Activated CD4-positive, alpha-beta T cell treated with anti-CD3 and anti-CD28 coated beads, Interleukin-2, amount 50 U/mL, for 16 hours (primary cell): ENCODE measurements around the gene CD226.
"Not testable (repeated sequence)": the region's sequence is repeated elsewhere in the genome, so short reads cannot be mapped to it uniquely, and the experiment has no call there.

Source experiments
- DNase-seq: peaks from one replicate; pipeline ENCODE4 v3.0.0-alpha.2; 2020

CD226 gene

DNA sequence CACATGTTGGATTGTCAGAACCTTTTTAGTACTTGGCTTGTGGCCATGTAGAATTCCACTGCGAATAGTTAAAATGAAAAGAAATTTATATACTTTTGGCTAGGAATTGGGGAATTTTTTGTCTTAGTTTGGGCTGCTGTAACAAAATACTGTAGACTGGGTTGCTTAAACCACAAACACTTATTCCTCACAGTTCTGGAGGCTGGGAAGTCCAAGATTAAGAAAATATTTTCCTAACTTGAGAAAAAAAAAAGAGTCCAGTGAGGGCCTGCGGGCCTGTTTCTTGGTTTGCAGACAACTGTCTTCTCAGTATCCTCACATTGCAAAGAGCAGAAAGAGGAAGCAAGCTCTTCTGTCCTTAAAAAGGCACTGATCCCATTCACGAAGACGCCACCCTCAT, 81.9 kb downstream of the CD226 start:
- DNase-seq = no peak

DNA sequence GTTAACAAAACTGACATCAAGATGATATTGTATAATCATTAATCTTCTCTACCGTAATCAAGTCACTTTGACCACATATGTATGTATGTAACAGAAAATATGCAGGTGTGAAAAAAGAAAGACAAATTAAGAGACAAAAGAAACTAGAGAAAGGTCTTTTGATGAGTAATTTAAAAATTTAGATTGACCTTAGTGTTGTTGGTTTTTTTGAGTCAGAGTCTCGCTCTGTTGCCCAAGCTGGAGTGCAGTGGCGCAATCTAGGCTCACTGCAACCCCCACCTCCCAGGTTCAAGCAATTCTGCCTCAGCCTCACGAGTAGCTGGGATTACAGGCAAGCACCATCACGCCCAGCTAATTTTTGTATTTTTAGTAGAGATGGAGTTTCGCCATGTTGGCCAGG, 82.9 kb downstream of the CD226 start:
- not testable (repeated sequence) for DNase-seq

DNA sequence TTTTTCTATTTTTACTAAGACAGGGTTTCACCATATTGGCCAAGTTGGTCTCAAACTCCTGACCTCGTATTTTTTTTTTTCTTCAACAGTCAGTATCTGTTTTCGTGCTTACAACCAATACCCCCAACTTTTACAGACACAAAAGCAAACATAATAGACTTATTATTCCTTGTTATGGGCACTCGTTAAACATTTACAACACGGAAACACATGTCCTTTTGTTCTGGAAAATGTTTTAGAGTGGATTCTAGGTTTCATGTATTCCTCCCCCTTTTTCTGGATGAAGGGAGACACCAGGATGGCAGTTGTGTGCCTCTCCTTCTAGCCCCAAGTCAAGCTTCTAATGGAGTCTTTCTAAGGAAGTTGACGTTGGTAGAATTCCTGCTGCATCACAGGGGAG, 88.8 kb downstream of the CD226 start:
- no peak for DNase-seq

DNA sequence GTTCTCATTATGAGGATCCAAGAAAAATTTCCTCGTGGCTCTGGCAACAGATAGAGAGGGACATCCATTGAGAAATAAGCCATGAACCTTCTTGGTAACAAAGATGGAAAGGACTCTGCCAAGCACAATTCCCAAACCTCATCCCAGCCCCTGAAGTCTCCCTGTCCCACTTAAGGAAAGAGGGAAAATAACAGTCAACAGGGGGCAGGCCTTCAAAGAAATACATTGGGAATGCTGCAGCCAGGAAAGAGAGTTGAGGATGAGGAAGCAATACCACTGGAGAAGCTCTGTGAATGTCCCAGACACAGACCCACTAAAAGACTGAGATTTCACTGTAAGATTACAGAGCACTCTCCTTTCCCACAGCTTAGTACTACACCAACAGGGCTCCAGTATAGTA, 93.2 kb downstream of the CD226 start:
- DNase-seq = no peak

DNA sequence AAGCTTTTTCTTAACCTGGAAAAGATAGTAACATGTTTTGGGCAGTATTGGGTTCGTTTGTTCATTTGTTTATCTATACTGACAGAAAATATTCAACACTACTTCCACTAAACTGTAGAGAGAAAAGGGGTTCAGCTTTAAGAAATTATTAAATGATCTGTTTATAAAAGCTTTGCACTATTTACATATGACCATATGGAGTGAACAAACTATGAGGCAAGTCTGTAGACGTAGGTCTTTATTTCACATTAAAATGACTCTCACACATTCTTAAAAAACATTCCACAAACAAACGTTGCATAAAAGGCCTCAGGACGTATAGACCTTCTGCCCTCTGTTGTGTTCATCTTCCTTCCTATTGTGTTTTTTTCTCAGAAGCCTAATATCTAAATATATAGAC, 94.6 kb downstream of the CD226 start:
- DNase-seq = no peak

DNA sequence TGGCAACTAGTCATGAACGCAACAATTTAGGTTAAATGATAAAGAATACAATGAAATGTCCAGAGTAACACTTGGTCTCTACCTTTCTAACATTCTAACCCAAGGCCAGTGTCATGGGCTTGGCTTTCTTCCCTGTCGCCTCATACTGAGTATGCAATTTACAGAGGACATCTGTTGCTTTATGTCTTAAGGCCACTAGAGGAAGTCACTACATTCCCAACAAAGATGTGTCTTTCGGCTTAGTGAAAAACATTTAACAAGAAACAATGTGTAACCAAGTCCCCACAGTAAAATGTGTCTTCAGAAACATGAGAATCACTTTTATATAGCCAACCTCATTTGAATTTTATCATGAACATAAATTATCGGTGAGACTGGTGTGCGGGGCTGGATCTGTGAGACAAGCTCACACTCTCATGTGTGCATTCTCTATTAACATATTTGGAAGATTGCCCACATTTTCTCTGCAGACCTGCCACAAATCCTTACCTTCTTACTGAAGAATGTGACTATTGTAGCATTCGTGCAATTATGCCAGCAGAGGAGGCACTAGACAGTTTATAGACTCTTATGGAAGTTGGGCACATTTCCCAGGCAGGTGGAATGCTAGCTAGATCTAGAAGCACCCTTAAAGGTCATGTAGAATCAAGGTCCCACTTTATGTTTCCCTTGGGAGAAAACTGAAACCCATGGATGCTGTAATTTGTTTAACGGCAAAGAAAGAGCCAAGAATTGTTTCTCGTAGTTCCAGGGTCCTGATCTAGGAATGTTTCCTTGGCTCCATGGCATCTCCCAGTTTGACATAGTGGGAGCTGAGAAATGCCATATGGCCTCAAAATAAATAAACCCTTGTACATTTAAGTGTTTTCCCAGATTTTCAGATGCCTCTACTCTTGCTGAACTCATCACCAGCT, 101.8 kb downstream of the CD226 start:
- DNase-seq = no peak

DNA sequence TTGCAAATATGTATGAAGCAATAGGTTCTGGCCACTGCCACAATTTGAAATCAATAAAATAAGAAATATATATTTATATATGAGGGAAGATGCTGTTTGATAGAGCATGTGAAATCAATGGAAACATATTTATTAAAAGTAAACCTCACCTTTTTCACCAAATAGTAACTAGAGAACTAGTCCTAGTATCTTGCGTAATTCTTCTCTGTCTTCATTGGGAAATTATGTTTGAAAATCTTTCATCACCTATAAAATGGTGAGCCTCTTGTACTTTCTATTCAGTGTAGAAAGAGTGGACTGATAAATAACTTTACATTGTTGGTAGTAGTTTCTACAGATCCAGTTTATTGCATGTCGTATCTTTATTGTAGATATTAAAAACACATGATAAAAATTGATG, 103.0 kb downstream of the CD226 start:
- DNase-seq = no peak

DNA sequence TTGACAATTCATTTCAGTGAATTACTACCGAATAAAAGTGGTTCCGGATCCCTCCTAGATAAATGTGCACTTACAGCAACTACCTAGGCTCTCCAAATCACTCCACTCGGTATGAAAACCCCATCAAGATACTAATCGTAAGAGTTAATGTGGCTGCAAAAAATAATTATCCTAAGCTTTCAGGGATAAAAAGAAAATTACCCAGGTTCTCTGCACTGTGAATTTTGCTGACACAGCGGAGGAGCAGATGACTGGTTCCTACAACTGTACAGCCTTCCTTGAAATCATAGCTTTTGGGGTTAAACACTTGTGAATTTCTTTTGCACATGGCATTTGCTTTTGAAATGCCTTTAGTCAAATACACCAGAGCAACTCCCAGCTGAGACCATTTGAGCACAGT, 104.7 kb downstream of the CD226 start:
- DNase-seq = no peak

DNA sequence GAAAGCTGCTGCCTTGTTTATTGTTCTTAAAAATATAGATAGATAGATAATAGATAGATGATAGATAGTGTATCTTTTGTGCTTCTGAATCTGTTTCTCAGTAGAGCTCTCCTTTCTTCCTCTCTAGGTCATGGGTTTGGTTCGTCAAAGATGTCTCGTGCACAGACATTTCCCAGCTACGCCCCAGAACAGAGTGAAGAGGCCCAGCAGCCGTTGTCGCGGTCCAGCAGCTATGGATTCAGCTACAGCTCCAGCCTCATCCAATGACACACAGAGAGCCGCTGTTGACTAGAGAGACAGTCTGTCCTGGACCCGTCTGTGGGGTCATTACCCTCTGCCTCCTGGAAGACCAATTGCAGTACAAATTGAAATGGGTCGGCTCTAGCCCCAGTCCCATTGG, 106.6 kb downstream of the CD226 start:
- DNase-seq = no peak

DNA sequence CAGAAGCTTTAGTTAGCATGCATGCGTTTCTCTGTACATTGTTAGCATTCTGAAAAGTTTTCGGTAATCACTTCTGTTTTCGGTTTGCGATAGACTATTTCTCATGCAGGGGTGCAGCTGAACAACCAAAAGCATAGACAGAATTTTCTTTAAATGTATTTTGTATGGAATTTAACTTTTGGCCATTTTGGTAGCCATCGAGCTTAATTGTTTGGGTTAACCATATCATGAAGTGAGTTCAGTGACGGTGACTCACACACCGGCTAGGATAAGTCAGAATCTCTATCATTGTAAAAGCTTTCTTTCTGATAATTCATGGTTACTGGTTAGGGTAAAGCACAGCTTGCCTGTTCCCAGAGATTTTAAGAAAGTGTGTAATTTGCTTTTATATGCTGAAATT, 107.2 kb downstream of the CD226 start:
- DNase-seq = no peak

DNA sequence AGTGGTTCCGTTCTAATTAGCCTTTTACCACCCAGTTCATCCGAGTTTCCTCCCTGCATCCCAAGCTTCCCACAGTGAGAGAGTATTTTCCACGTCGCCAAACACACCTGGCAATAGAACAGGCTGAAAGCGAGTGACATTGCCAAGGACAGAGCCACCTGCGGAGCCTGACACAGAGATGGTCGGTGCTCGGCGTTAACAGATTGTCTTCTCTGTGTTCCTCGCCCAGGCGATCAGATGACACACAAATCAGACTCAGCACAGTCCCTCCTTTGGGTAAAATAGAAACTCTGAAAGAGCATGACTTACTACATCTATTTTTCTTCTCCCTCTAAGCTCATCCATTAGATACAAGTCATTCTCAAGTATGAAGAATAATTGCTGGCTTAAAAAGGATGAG, 107.7 kb downstream of the CD226 start:
- DNase-seq = no peak

DNA sequence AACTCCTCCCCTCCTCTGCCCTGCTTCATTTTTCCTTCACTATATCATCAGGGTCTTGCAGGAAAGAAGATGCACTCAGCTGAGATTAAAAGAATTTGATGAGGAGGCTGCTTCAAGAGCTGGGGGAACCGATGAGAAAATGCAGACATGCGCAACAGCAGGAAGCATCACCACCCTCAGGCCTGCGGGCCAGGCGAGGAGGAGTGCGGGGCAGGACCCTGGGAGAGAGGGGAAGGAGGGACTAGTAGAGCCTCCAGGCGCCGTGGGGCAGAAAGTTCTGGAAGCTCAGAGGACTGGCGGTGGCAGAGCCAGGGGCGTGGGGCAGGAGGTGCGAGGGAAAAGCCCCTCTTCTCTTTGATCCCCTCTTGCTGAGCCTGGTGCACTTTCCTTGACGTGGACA, 108.2 kb downstream of the CD226 start:
- DNase-seq = no peak

DNA sequence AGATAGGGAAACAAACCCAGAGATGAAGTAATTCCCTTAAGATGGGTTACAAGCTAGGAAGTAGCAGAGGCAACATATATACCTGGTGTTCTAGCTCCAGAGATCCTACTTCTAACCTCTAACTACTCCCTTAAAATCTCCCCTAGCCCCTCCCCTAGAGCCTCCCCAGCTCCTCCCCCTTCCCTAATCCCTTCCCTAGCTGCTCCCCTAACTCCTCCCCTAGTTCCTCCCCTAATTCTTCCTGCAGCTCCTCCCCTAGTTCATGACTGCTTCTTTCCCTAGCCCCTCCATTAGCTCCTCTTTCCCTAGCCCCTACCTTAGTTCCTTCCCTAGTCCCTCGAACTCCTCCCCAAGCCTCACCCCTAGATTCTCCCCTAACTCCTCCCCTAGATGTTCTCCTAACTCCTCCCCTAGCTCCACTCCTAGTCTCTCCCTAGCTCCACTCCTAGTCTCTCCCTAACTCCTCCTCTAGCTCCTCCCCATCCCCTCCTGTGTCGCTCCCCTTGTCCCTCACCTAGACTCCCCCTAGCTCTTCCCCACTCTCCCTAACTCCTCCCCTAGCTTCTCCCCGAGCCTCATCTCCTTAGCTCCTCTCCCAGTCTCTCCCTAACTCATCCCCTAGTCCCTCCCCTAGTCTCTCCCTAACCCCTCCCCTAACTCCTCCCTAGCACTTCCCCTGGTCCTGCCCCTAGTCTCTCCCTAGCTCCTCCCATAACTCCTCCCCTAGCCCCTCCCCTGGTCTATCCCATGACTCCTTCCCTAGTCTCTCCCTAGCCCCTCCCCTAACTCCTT, 108.9 kb downstream of the CD226 start:
- peak; percentile 18 for DNase-seq

DNA sequence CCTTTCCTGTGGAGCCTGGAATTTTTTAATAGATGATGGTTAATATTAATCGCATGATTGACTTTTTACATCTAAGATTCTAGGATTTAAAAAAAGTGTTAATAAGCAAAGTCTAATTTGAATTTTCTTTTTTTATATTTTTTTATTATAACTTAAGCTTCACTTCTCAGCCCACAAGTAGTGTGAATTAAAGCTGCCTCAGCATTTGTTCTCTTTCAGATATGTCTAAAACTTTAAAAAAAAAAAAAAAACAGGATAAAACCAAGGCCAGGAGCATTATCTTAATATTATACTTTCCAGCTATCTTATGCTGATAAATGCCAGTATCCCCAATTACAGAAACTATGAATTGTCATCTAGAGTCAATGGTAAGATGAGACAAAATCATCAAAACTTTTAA, 109.7 kb downstream of the CD226 start:
- DNase-seq = no peak

DNA sequence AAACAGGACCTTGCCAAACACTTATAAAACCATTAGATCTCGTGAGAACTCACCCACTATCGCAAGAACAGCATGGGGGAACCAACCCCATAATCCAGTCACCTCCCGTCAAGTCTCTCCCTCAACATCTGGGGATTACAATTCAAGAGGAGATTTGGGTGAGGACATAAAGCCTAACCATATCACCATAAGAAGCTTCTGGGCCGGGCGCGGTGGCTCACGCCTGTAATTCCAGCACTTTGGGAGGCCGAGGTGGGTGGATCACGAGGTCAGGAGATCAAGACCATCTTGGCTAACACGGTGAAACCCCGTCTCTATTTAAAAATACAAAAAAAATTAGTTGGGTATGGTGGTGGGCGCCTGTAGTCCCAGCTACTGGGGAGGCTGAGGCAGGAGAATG, 112.7 kb downstream of the CD226 start:
- not testable (repeated sequence) for DNase-seq

DNA sequence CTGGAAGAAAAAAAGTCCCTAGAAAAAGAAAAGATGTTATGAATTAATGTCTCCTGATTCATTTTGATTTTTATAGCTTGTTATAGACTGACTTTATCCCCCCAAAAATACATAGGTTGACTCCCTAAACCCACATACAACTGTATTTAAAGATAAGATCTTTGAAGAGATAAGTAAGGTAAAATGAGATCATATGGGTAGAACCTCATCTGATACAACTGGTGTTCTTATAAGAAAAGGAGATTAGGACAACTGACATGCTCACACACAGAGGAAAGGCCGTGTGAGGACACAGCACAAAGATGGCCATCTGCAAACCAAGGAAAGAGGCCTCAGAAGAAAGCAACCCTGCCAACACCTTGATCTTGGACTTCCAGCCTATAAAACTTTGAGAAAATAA, 117.5 kb downstream of the CD226 start:
- DNase-seq = no peak

DNA sequence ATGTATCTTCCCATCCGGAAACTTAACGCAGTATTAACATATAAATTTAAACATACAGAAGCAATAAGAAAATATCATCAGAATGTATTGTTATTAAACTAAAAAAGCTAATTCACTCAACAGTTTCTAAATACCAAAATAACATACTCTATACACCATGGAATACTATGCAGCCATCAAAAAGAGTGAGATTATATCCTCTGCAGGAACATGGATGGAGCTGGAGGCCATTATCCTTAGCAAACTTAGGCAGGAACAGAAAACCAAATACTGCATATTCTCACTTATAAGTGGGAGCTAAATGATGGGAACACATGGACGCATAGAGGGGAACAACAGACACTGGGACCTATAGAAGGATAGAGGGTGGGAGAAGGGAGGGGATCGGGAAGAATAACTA, 127.1 kb downstream of the CD226 start:
- DNase-seq = no peak

DNA sequence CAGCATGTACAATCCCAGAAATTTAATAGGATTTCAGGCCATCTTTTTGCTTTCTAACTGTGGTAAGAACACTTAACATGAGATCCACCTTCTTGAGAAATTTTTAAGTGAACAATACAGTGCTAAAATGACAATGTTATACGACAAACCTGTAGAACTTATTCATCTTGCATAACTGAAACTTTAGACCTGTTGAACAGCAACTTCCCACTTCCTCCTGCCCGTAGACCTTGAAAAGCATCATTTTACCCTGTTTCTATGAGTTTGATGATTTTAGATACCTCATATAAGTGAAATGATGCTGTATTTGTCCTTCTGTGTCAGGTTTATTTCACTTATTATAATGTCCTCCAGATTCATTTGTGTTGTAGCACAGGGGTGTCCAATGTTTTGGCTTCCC, 128.2 kb downstream of the CD226 start:
- DNase-seq = no peak

DNA sequence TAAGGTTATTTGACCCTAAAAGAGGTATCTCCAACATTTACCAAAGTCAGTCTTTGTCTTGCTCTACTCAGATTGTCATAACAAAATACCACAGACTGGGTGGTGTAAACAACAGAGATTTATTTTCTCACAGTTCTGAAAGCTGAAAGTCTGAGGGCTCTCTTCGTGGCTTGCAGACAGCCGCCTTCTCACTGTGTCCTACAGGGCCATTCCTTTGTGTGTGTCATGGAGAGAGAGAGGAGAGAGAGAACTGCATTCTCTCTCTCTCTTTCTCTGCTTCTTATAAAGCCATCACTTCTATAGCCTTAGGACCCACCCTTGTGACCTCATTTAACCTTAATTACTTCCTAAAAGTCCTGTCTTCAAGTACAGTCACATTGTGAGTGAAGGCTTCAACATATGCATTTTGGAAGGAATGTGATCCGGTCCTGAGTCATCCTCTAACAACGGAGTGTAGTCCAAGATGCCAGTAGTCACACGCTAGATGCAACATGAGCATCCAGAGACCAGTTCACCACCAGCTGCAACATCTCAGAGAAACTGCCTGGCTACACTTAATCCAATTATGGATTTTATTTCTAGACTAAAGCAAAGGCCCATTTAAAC, 130.2 kb downstream of the CD226 start:
- DNase-seq = no peak

DNA sequence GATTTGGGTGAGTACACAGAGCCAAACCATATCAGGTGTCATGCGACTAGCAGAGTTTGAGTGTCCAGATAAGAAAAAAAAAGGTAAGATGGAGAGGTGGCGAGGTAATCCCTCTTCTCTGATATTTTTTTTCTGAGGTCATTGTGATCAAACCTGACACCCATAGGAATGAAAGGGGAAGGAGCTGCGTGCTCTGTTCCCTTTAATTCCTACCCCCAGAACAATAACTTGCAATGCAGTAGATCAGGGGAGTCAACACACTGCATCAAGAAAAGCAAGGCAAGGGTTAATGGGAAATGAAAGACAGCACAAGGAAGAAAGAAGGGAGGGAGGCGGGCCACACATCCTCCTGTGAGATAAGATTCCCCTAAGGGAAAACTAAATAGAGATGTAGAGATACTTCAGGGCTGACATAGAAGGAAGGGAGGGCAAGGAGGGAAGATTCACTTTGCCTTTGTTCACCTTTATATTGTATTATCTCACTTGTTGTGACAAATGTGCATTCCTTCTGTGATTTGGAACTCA, 132.8 kb downstream of the CD226 start:
- no peak for DNase-seq

DNA sequence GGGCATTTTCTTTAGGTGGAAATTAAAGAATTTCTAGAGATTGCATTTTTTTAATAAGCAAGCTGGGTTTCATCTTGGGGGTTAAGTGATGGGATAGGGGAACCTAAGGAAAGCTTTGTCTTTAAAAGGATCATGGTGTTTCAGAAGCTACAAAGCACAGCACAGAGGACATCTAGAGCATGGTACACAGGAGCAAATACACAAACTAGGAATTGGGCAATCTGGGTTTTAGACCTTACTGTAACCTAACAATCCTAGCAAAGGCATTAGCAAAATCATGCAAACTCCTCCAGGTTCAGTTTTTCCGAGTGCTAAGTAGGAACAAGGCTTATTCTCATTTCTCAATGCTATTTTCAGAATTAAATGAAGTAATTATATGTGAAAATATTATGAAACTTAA, 134.1 kb downstream of the CD226 start:
- DNase-seq = no peak

DNA sequence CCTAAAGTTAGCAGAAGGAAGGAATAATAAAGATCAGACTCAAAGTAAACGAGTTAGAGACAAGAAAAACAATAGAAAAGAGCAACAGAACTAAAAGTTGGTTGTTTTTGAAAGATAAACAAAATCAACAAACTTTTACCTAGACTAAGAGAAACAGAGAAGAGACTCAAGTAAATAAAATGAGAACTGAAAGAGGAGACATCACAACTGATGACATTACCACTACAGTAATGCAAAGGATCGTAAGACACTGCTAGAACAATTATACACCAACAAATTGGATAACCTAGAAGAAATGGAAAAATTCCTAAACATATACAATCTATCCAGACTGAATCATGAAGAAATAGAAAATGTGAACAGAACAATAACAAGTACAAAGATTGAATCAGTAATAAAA, 139.3 kb downstream of the CD226 start:
- DNase-seq = no peak

DNA sequence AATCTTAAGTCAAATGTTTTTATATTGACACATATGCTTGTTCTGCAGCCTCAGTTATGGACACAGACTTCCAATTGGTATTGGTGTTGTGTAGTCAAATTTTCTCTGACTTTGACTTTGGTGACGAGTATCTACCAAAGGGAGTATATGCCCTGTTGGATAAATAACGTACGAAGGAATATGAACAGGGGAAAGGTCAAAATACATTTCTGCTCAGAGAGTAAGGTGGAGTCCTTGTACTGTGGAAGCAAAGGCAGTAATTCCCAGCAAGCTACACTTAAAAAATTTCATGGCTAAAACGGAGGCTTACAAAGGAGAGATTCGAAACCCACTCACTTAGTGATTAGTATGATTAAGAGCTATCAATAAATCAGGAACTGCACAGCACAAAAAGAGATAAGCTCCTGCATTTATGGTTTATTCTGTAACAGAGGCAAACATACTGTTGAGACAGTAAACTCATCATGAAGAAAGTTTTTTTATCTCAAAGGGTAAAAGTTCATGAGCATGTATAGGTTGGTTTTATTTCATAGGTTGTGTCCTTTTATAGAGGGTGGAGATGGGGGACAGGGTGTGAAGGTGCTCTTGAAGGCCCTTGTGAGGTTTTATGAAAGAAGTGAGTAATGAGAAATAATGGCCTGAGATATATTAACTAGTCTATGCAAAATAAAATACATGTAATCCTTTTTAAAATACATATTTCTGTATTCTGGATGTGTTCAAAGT, 142.7 kb downstream of the CD226 start:
- no peak for DNase-seq
